ENCODE data around the gene KIAA2012.

Gene KIAA2012

GRCh38 chr2:202044777-202045176 lies 28.3 kb upstream of the KIAA2012 start:
- H3K36me3 ChIP-seq (ENCODE audit: control insufficient read depth, insufficient read depth, low read length), result no peaks in the 10 kb centered on the region
- no peak overlapping the region for H3K4me3 ChIP-seq (ENCODE audit: low read depth, low read length)
- H3K9me3 ChIP-seq (ENCODE audit: control insufficient read depth, insufficient read depth, low read depth, low read length), result no peaks in the 10 kb centered on the region
- H3K27ac ChIP-seq (ENCODE audit: low read depth, low read length), result no peak overlapping the region
- peaks cover 10% of the 10 kb centered on the region for H3K4me1 ChIP-seq (ENCODE audit: control insufficient read depth, insufficient read depth, low read length)
- no peaks in the 10 kb centered on the region for H3K27me3 ChIP-seq (ENCODE audit: control insufficient read depth, insufficient read depth, low read length)
- H3K9ac ChIP-seq (ENCODE audit: low read length), result no peak overlapping the region

GRCh38 chr2:202046572-202046971 lies 26.5 kb upstream of the KIAA2012 start:
- H3K27ac ChIP-seq (ENCODE audit: low read depth, low read length), result no peak overlapping the region
- H3K4me3 ChIP-seq (ENCODE audit: low read depth, low read length), result no peak overlapping the region
- no peaks in the 10 kb centered on the region for H3K36me3 ChIP-seq (ENCODE audit: control insufficient read depth, insufficient read depth, low read length)
- H3K4me1 ChIP-seq (ENCODE audit: control insufficient read depth, insufficient read depth, low read length), result peaks cover 17% of the 10 kb centered on the region; the same call in 1 of the 2 replicates
- no peaks in the 10 kb centered on the region for H3K9me3 ChIP-seq (ENCODE audit: control insufficient read depth, insufficient read depth, low read depth, low read length)
- no peak overlapping the region for H3K9ac ChIP-seq (ENCODE audit: low read length)
- no peaks in the 10 kb centered on the region for H3K27me3 ChIP-seq (ENCODE audit: control insufficient read depth, insufficient read depth, low read length)

DNA sequence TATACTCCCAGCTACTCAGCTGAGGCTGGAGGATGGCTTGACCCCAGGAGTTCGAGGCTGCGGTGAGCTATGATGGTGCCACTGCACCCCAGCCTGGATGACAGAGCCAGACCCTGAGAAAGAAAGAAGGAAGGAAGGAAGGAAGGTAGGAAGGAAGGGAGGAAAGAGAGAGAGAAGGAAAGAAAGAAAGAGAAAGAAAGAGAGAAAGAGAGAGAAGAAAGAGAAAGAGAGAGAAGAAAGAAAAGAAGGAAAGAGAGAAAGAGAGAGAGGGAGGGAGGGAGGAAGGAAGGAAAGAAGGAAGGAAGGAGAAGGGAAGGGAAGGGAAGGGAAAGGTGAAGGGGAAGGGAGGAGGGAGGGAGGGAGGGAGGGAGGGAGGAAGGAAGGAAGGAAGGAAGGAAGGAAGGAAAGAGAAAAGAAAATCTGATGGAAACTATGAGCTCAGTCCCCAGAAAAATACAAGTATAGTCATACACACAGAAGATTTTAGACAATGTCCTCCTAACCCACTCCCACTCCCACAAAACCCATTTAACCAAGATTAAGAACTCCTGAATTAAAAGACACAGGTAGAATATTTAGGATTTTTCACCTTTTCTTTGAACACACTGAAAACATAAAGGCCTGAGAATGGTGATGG lies 23.8 kb upstream of the KIAA2012 start:
- Histone ChIP-seq H3K4me3 (ENCODE audit: low read depth, low read length) (no peak overlapping the region), H3K9ac (ENCODE audit: low read length) (no peak overlapping the region), H3K27ac (ENCODE audit: low read depth, low read length) (no peak overlapping the region), H3K27me3 (ENCODE audit: control insufficient read depth, insufficient read depth, low read length) (no peaks in the 10 kb centered on the region), H3K36me3 (ENCODE audit: control insufficient read depth, insufficient read depth, low read length) (no peaks in the 10 kb centered on the region), H3K4me1 (ENCODE audit: control insufficient read depth, insufficient read depth, low read length) (peaks cover 25% of the 10 kb centered on the region), H3K9me3 (ENCODE audit: control insufficient read depth, insufficient read depth, low read depth, low read length) (no peaks in the 10 kb centered on the region)

DNA sequence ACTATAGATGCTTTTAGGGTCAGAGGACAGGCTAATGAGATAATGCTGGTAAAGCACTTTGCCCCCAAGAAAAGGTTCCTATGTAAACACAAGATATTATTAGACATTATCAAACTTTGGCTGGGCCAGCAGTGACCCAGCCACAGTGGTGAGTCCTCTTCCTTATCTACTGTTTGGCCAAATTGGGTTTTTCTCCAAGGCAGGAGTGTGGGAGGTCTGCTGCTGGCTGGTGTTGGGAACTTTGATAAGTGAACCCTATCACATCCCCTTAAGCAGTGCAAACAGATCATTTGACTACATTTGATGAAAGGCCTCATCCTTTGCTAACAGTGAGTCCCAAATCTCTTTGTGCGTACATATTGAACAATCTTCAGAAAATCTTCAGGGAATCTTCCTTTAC lies 23.2 kb upstream of the KIAA2012 start:
- Histone ChIP-seq H3K4me3 (ENCODE audit: low read depth, low read length) (no peak overlapping the region), H3K9me3 (ENCODE audit: control insufficient read depth, insufficient read depth, low read depth, low read length) (no peaks in the 10 kb centered on the region), H3K27me3 (ENCODE audit: control insufficient read depth, insufficient read depth, low read length) (no peaks in the 10 kb centered on the region), H3K4me1 (ENCODE audit: control insufficient read depth, insufficient read depth, low read length) (peaks cover 25% of the 10 kb centered on the region), H3K27ac (ENCODE audit: low read depth, low read length) (no peak overlapping the region), H3K36me3 (ENCODE audit: control insufficient read depth, insufficient read depth, low read length) (no peaks in the 10 kb centered on the region), H3K9ac (ENCODE audit: low read length) (no peak overlapping the region)

DNA sequence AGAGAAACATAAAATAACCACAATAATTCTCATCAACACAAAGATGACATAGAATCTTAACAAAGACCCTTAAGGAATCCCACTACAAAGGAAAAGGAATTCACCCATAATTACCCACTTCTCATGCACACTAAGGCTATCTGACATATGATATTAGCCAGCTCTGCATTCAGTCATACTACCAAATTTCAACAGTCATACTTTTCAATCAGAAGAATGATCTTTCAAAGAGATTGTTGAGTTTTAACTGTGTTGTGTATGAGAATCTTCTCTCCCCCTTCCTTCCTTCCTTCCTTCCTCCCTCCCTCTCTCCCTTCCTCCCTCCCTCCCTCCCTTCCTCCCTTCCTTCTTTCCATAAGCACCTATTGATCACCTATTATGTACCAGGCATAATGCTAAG lies 22.4 kb upstream of the KIAA2012 start:
- no peak overlapping the region for H3K9ac ChIP-seq (ENCODE audit: low read length)
- H3K27me3 ChIP-seq (ENCODE audit: control insufficient read depth, insufficient read depth, low read length), result no peaks in the 10 kb centered on the region
- H3K4me1 ChIP-seq (ENCODE audit: control insufficient read depth, insufficient read depth, low read length), result peaks cover 25% of the 10 kb centered on the region
- H3K4me3 ChIP-seq (ENCODE audit: low read depth, low read length), result no peak overlapping the region
- no peak overlapping the region for H3K27ac ChIP-seq (ENCODE audit: low read depth, low read length)
- no peaks in the 10 kb centered on the region for H3K9me3 ChIP-seq (ENCODE audit: control insufficient read depth, insufficient read depth, low read depth, low read length)
- H3K36me3 ChIP-seq (ENCODE audit: control insufficient read depth, insufficient read depth, low read length), result no peaks in the 10 kb centered on the region

GRCh38 chr2:202051499-202052161 lies 21.4 kb upstream of the KIAA2012 start:
- Histone ChIP-seq H3K27me3 (ENCODE audit: control insufficient read depth, insufficient read depth, low read length) (no peaks in the 10 kb centered on the region), H3K36me3 (ENCODE audit: control insufficient read depth, insufficient read depth, low read length) (no peaks in the 10 kb centered on the region), H3K9me3 (ENCODE audit: control insufficient read depth, insufficient read depth, low read depth, low read length) (no peaks in the 10 kb centered on the region), H3K4me3 (ENCODE audit: low read depth, low read length) (no peak overlapping the region), H3K27ac (ENCODE audit: low read depth, low read length) (no peak overlapping the region), H3K9ac (ENCODE audit: low read length) (no peak overlapping the region), H3K4me1 (ENCODE audit: control insufficient read depth, insufficient read depth, low read length) (peaks cover 24% of the 10 kb centered on the region)

DNA sequence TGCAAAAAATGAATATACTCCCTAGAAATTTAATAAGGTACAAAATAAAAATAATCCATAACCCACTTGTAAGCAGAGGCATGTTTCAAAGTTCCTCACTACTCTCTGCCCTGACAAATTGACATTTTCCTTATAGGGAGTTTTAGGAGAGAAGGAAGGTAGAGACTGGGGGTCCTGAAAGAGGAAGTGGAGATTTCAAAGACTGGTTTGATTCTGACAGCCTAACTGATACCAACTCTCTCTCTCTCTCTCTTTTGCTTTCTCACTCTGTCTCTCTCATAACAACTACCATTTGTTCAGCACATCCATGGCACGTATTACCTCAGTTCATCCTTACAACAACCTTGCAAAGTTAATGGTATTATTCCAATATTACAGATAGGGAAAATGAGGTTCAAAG lies 20.8 kb upstream of the KIAA2012 start:
- Histone ChIP-seq H3K4me1 (ENCODE audit: control insufficient read depth, insufficient read depth, low read length) (peaks cover 20% of the 10 kb centered on the region), H3K4me3 (ENCODE audit: low read depth, low read length) (no peak overlapping the region), H3K9ac (ENCODE audit: low read length) (no peak overlapping the region), H3K27ac (ENCODE audit: low read depth, low read length) (no peak overlapping the region), H3K27me3 (ENCODE audit: control insufficient read depth, insufficient read depth, low read length) (no peaks in the 10 kb centered on the region), H3K36me3 (ENCODE audit: control insufficient read depth, insufficient read depth, low read length) (no peaks in the 10 kb centered on the region), H3K9me3 (ENCODE audit: control insufficient read depth, insufficient read depth, low read depth, low read length) (no peaks in the 10 kb centered on the region)

DNA sequence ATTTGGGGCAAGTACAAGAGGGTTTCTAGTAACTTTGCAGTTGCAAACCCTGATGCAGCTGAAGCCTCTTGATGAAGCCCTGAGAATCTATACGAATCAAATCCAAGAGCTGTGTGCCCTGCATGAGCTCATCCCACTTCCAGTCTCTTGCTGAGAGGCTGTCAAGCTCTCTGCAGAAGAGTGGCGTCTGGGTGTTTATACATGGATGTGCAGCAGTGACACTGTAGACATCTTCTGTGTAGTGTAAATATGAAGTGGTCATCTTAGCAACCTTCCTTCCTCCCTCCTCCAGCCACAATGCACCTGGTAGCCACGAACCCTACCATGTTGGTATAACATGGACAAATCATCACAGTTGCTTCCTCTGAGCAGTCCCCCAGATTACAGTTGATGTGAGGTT lies 18.4 kb upstream of the KIAA2012 start:
- Histone ChIP-seq H3K9me3 (ENCODE audit: control insufficient read depth, insufficient read depth, low read depth, low read length) (no peaks in the 10 kb centered on the region), H3K27ac (ENCODE audit: low read depth, low read length) (no peak overlapping the region), H3K27me3 (ENCODE audit: control insufficient read depth, insufficient read depth, low read length) (no peaks in the 10 kb centered on the region), H3K9ac (ENCODE audit: low read length) (no peak overlapping the region), H3K36me3 (ENCODE audit: control insufficient read depth, insufficient read depth, low read length) (no peaks in the 10 kb centered on the region), H3K4me3 (ENCODE audit: low read depth, low read length) (no peak overlapping the region), H3K4me1 (ENCODE audit: control insufficient read depth, insufficient read depth, low read length) (peaks cover 20% of the 10 kb centered on the region)

DNA sequence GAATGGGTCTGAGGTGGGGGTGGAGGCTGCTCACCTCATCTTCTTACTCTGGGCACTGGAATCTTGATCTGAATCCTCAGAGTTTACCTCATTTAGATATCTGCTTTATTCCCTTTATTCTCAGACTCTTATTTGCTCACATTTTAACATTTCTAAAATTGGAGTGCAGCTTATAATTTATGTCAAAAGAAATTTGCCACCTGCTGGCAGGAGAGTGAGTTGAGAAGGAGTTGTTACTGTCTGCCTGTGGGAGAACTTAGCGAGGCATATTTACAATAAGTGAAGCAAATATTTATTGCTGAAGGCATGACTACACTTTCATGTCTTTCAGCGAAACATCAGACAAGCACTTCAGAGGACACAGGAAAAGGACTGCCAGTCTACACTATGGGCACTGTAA lies 16.4 kb upstream of the KIAA2012 start:
- Histone ChIP-seq H3K4me3 (ENCODE audit: low read depth, low read length) (no peak overlapping the region), H3K9me3 (ENCODE audit: control insufficient read depth, insufficient read depth, low read depth, low read length) (no peaks in the 10 kb centered on the region), H3K9ac (ENCODE audit: low read length) (no peak overlapping the region), H3K27me3 (ENCODE audit: control insufficient read depth, insufficient read depth, low read length) (no peaks in the 10 kb centered on the region), H3K36me3 (ENCODE audit: control insufficient read depth, insufficient read depth, low read length) (no peaks in the 10 kb centered on the region), H3K27ac (ENCODE audit: low read depth, low read length) (no peak overlapping the region), H3K4me1 (ENCODE audit: control insufficient read depth, insufficient read depth, low read length) (peaks cover 8% of the 10 kb centered on the region)

DNA sequence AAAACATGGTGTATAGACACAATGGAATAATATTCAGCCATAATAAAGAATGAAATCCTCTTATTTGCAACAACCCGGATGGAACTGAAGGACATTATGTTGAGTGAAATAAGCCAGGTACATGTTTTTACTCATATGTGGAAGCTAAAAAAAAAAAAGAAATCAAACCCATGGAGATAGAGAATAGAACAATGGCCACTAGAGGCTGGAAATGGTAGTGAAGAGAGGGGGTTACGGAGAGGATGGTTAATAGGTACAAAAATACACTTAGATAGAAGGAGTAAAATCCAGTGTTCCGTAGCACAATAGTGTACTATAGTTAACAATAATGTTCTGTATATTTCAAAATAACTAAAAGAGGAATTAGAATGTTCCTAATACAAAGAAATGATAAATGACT lies 12.8 kb upstream of the KIAA2012 start:
- H3K27me3 ChIP-seq (ENCODE audit: control insufficient read depth, insufficient read depth, low read length), result no peaks in the 10 kb centered on the region
- H3K4me1 ChIP-seq (ENCODE audit: control insufficient read depth, insufficient read depth, low read length), result peaks cover 13% of the 10 kb centered on the region
- no peaks in the 10 kb centered on the region for H3K36me3 ChIP-seq (ENCODE audit: control insufficient read depth, insufficient read depth, low read length)
- H3K4me3 ChIP-seq (ENCODE audit: low read depth, low read length), result no peak overlapping the region
- no peak overlapping the region for H3K27ac ChIP-seq (ENCODE audit: low read depth, low read length)
- H3K9ac ChIP-seq (ENCODE audit: low read length), result no peak overlapping the region
- no peaks in the 10 kb centered on the region for H3K9me3 ChIP-seq (ENCODE audit: control insufficient read depth, insufficient read depth, low read depth, low read length)

DNA sequence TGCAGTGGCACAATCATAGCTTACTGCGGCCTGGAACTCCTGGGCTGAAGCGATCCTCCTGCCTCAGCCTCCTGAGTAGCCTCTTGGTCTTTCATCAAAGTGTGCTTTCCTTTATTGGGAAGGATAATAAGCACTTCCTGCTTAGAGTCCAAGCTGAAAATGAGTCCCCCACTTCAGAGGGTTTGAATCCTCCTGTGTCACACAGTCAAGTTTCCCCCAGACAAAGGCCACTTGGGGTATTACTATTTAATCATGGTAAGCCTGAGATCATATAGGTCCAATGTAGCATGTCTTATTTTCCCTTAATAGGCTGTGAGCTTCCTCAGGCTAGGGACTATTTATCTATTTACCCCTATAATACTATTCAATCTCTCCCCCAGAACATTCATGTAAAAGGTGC lies 11.4 kb upstream of the KIAA2012 start:
- Histone ChIP-seq H3K27me3 (ENCODE audit: control insufficient read depth, insufficient read depth, low read length) (no peaks in the 10 kb centered on the region), H3K9ac (ENCODE audit: low read length) (no peak overlapping the region), H3K36me3 (ENCODE audit: control insufficient read depth, insufficient read depth, low read length) (no peaks in the 10 kb centered on the region), H3K4me3 (ENCODE audit: low read depth, low read length) (no peak overlapping the region), H3K4me1 (ENCODE audit: control insufficient read depth, insufficient read depth, low read length) (peaks cover 13% of the 10 kb centered on the region), H3K9me3 (ENCODE audit: control insufficient read depth, insufficient read depth, low read depth, low read length) (no peaks in the 10 kb centered on the region), H3K27ac (ENCODE audit: low read depth, low read length) (no peak overlapping the region)
